Left lung (tissue), 10 donors: ENCODE results near the gene AGPAT3. TPM values are rescaled to one million over a fixed set of nuclear protein-coding genes. Genes with fewer than 3 reads are reported as not detected.

Source experiments
- ATAC-seq: fragments of 200-7000 bp; cut with Tn5 transposase; one replicate; pipeline ENCODE4 v1.9.1; 2020; ENCODE audit warnings: moderate library complexity
- DNase-seq, 4 donors: peaks; one replicate each; pipeline ENCODE4 v3.0.0-alpha.2; 2013 to 2020
- H3K27ac ChIP-seq, 2 donors: fragments of 200-600 bp; sonication (generic) in 1 of 2; one replicate each; pipeline versions ENCODE4 v1.5.0 to v1.8.0; 2020 to 2021
- H3K27me3 ChIP-seq, 2 donors: fragments of 200-600 bp; sonication (generic) in 1 of 2; one replicate each; pipeline versions ENCODE4 v1.5.0 to v1.8.0; 2020 to 2021
- H3K36me3 ChIP-seq, 2 donors: fragments of 200-600 bp; sonication (generic) in 1 of 2; one replicate each; pipeline versions ENCODE4 v1.5.0 to v1.8.0; 2020 to 2021
- H3K4me1 ChIP-seq, 2 donors: fragments of 200-600 bp; one replicate each; pipeline ENCODE4 v1.8.0; 2021
- H3K4me3 ChIP-seq, 2 donors: fragments of 200-600 bp; sonication (generic) in 1 of 2; one replicate each; pipeline versions ENCODE4 v1.5.0 to v1.8.0; 2020 to 2021; ENCODE audit warnings: mild to moderate bottlenecking in 1 of 2
- H3K9me3 ChIP-seq, 2 donors: fragments of 200-600 bp; sonication (generic) in 1 of 2; one replicate each; pipeline versions ENCODE4 v1.5.0 to v1.8.0; 2020 to 2021
- intact Hi-C, 2 donors: fragments of 100-400 bp; cut with DNase I; formaldehyde crosslinking; loops; one replicate each; pipeline versions ENCODE4 v1.11.2 to v1.14.2; 2022
- polyA plus RNA-seq, 6 donors: library from polyadenylated mRNA; unstranded; fragments of 120-200 nt; gene quantifications; one replicate each; pipeline ENCODE4 v1.2.1, GENCODE V29; 2013; ENCODE audit not compliant: insufficient read length in 6 of 6
- total RNA-seq, 2 donors: library from RNA; stranded (reverse); fragmentation: NEBNext Ultra II Directional; extraction: Animal tissue kit (Norgen Biotek cat#: 25700); gene quantifications; one replicate each; pipeline ENCODE4 v1.2.1, GENCODE V29; 2021
- TF ChIP-seq, protein P1 (sequence below), 2 donors: fragments of 200-600 bp; sonication (generic) in 1 of 2; IDR thresholded peaks; one replicate each; pipeline versions ENCODE4 v1.5.0 to v1.8.0; 2021; ENCODE audit warnings: antibody characterized with exemption in 2 of 2
- donor health status: DM: no; HTN: yes; CAD: no.
- donor health status: DM: no; HTN: no; CAD: no.

The AGPAT3 gene
- total and polyA plus RNA-seq, 8 donors, result 37.4 to 111 (median 42.8) TPM

DNA sequence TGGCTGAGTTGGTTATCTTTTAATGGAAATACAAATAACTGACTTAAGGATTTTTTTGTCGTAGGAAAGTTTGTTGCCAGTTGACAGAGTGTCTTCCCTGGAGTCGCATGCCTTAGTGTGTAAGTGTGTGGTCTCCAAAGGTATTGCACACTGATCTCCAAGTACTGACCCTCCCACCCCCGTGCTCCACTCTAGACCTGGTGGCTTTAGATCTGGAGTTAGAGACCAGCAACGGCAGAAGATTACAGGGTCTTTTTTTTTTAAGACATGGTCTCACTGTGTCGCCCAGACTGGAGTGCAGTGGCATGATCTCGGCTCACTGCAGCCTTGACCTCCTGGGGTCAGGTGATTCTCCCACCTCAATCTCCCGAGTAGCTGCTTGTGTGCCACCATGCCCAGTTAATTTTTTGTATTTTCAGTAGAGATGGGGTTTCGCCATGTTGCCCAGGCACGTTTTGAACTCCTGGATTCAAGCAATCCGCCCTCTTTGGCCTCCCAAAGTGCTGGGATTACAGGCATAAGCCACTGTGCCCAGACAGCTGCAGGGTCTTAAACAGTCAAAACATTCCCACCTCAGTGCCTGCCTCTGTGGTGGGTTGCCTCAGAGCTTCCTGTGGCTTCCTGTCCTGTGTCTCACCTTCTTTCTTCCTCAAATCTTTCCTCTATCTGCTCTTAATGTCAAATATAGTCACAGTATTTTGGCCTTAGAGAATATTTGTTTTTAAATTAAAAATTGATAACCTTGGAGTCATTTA, 154.0 kb downstream of the AGPAT3 start:
- Histone ChIP-seq H3K27ac (no peak overlapping the region), H3K36me3 (no peaks in the 10 kb centered on the region), H3K27me3 (no peaks in the 10 kb centered on the region), H3K4me1 (peaks cover 3 to 85% of the 10 kb centered on the region in 2 donors), H3K4me3 (no peak overlapping the region), H3K9me3 (no peaks in the 10 kb centered on the region)
- TF ChIP-seq, protein P1, sequence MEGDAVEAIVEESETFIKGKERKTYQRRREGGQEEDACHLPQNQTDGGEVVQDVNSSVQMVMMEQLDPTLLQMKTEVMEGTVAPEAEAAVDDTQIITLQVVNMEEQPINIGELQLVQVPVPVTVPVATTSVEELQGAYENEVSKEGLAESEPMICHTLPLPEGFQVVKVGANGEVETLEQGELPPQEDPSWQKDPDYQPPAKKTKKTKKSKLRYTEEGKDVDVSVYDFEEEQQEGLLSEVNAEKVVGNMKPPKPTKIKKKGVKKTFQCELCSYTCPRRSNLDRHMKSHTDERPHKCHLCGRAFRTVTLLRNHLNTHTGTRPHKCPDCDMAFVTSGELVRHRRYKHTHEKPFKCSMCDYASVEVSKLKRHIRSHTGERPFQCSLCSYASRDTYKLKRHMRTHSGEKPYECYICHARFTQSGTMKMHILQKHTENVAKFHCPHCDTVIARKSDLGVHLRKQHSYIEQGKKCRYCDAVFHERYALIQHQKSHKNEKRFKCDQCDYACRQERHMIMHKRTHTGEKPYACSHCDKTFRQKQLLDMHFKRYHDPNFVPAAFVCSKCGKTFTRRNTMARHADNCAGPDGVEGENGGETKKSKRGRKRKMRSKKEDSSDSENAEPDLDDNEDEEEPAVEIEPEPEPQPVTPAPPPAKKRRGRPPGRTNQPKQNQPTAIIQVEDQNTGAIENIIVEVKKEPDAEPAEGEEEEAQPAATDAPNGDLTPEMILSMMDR (IDR thresholded peaks at IDR 0.05), result no peak
- ATAC-seq (no peak), DNase-seq (no peak)
- intact Hi-C loops, result no loop called here

DNA sequence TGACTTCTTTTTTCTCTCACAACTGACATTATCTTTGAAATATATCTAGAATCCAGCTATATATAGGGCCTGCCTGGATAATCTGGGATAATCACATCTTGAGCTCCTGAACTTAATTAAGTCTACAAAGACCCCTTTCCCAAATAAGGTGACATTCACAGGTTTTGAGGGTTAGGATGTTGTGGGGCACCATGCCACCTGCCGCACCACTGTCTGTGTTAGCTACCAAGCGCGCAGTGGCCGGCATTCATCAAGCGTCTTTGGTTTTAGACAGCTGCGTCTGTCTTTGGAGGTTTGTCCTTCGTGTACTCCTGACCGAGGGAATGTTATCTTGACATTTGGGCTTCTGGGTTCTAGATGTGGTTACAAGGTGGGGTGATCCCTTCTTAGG, 154.5 kb downstream of the AGPAT3 start:
- Histone ChIP-seq H3K27ac (no peak overlapping the region), H3K9me3 (no peaks in the 10 kb centered on the region), H3K36me3 (no peaks in the 10 kb centered on the region), H3K4me1 (peaks cover 8 to 85% of the 10 kb centered on the region in 2 donors), H3K27me3 (no peaks in the 10 kb centered on the region), H3K4me3 (no peak overlapping the region)
- DNase-seq, result no peak
- ATAC-seq, result no peak
- intact Hi-C loops, result no loop called here
- TF ChIP-seq, protein P1 (IDR thresholded peaks at IDR 0.05), result no peak

DNA sequence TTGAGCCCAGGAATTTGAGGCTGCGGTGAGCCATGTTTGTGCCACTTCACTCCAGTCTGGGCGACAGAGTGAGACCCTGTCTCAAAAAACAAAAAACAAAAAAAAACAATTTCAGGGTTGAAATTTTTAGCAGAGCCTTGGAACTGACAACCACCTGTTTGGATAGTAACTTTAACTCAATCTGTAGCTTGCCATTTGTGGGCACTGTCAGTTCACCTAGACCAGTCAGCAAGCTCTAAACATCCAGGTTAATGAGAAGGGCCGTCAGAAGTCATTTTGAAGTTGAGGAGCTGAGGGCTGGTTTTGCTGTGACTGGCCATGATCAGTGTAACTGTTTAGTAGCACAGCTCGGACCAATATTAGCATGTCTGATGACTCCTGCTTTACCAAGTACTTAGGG, 155.5 kb downstream of the AGPAT3 start:
- ATAC-seq, result no peak
- Histone ChIP-seq H3K4me3 (no peak overlapping the region), H3K4me1 (peaks cover 17 to 85% of the 10 kb centered on the region in 2 donors), H3K27me3 (no peaks in the 10 kb centered on the region), H3K36me3 (no peaks in the 10 kb centered on the region), H3K27ac (peak overlapping the region in 1 of 2 donors; percentile 11), H3K9me3 (no peaks in the 10 kb centered on the region)
- intact Hi-C loops, result loop anchor here in 1 of 2 donors (5.0 kb wide), 1 partner anchor 37 kb away; no protein-coding TSS in a partner anchor
- DNase-seq, result no peak
- TF ChIP-seq, protein P1 (IDR thresholded peaks at IDR 0.05), result no peak

DNA sequence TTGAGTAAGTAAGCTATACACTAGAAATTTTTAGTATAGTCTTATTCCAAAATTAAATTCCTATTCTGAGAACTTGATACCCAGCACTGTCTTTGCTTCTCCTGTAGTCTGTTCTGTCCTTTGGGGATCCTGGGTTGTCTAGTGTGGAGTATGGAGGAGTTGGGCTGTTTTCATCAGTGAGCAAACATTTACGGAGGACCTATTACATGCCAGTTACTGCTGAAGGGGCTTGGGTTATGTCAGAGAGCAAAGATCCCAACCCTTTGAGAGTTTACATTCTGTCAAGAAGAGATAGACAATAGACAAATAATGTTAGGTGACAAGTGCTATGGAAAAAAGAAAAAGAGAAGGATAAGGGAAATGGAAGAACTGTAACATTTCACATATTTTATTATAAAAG, 156.0 kb downstream of the AGPAT3 start:
- DNase-seq (no peak), ATAC-seq (no peak)
- intact Hi-C loops, result loop anchor here in 1 of 2 donors (5.0 kb wide), 1 partner anchor 36 kb away; no protein-coding TSS in a partner anchor
- no peak overlapping the region for H3K4me3 ChIP-seq
- no peaks in the 10 kb centered on the region for H3K9me3 ChIP-seq
- H3K27ac ChIP-seq, result peak overlapping the region in 1 of 2 donors; percentile 11
- no peaks in the 10 kb centered on the region for H3K27me3 ChIP-seq
- H3K4me1 ChIP-seq, result peaks cover 18 to 83% of the 10 kb centered on the region in 2 donors
- H3K36me3 ChIP-seq, result no peaks in the 10 kb centered on the region
- TF ChIP-seq, protein P1 (IDR thresholded peaks at IDR 0.05), result no peak

DNA sequence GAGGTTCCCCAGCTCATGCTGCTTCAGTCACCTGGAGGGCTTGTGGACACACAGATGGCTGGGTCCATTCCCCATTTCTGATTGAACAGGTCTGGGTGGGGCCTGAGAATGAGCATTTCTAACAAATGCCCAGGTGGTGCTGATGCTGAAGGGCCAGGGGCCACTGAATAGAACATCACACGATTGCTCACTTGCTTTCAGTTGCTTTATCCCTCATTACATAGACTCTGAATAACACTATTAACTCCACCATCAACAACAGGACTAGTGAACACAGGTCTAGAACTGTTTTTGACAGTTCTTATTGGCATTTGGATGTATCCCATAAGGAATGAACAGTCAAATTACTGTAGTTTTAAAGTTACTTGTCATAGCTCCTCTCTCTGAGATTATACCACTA, 159.2 kb downstream of the AGPAT3 start:
- Histone ChIP-seq H3K27me3 (no peaks in the 10 kb centered on the region), H3K27ac (peak overlapping the region; percentile 14 to 33), H3K9me3 (no peaks in the 10 kb centered on the region), H3K36me3 (no peaks in the 10 kb centered on the region), H3K4me1 (peaks cover 22 to 72% of the 10 kb centered on the region in 2 donors), H3K4me3 (no peak overlapping the region)
- intact Hi-C loops, result loop anchor here in 1 of 2 donors (5.0 kb wide), 1 partner anchor 33 kb away; no protein-coding TSS in a partner anchor
- ATAC-seq (no peak), DNase-seq (no peak)
- TF ChIP-seq, protein P1 (IDR thresholded peaks at IDR 0.05), result no peak
